ENCODE data around the gene ARHGEF1.

GRCh38 chr19:41889896-41890295 lies 6.9 kb downstream of the ARHGEF1 start:
- TF ChIP-seq, protein P1, sequence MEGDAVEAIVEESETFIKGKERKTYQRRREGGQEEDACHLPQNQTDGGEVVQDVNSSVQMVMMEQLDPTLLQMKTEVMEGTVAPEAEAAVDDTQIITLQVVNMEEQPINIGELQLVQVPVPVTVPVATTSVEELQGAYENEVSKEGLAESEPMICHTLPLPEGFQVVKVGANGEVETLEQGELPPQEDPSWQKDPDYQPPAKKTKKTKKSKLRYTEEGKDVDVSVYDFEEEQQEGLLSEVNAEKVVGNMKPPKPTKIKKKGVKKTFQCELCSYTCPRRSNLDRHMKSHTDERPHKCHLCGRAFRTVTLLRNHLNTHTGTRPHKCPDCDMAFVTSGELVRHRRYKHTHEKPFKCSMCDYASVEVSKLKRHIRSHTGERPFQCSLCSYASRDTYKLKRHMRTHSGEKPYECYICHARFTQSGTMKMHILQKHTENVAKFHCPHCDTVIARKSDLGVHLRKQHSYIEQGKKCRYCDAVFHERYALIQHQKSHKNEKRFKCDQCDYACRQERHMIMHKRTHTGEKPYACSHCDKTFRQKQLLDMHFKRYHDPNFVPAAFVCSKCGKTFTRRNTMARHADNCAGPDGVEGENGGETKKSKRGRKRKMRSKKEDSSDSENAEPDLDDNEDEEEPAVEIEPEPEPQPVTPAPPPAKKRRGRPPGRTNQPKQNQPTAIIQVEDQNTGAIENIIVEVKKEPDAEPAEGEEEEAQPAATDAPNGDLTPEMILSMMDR (IDR thresholded peaks at IDR 0.05; ENCODE audit: insufficient read depth, low read depth, low read length), result no peak
- TF ChIP-seq EZH2 (IDR thresholded peaks at IDR 0.05; ENCODE audit: insufficient read depth, low read length), result no peak

All from astrocyte (in vitro differentiated cells and primary cell).